GM12878 (cell line): ENCODE results near the gene OSBPL10. TPM values are rescaled to one million over a fixed set of nuclear protein-coding genes. Genes with fewer than 3 reads are reported as not detected.

Experiments
- ATAC-seq: fragments of 200-7000 bp; cut with Tn5 transposase; 3 replicates; pipeline ENCODE4 v1.9.1; 2020; ENCODE audit warnings: mild to moderate bottlenecking, moderate library complexity
- BruUV-seq: library from RNA; stranded (reverse); fragments of 400-500 nt; replicated peaks from 2 replicates; lab custom pipeline; 2021; lab: Mats Ljungman, UMichigan
- CTCF ChIA-PET: fragments of 300-600 bp; sonication (Branson Sonifier 250); formaldehyde crosslinking; extraction: SDS; loops from one replicate; lab custom pipeline; 2021; ENCODE audit warnings: inconsistent platforms; lab: Yijun Ruan, JAX
- POLR2A ChIA-PET: fragments of 350-600 bp; formaldehyde crosslinking; extraction: SDS; loops from one replicate; lab custom pipeline; 2021; ENCODE audit warnings: inconsistent platforms; lab: Charles Lee
- RAD21 ChIA-PET: fragments of 300-600 bp; sonication (Branson Sonifier 250); formaldehyde crosslinking; loops from one replicate; lab custom pipeline; 2023; ENCODE audit warnings: antibody characterized with exemption; ENCODE audit not compliant: unreplicated experiment; lab: Charles Lee
- SMC1A ChIA-PET: fragments of 300-600 bp; sonication (Branson Sonifier 250); formaldehyde crosslinking; loops from one replicate; lab custom pipeline; 2023; ENCODE audit not compliant: unreplicated experiment, uncharacterized antibody; lab: Charles Lee
- DNase-seq: peaks from one replicate; pipeline ENCODE4 v3.0.0-alpha.2; 2011; ENCODE audit warnings: low read depth, low spot score
- FAIRE-seq: peaks from 3 replicates; lab custom pipeline; 2011; peaks lifted over from hg19 to GRCh38; lab: Jason Lieb, UNC
- H2AFZ ChIP-seq: 2 replicates; pipeline ENCODE4 v1.6.0; 2011; ENCODE audit warnings: low read depth, low read length, control low read depth; ENCODE audit not compliant: control insufficient read depth
- H3K27ac ChIP-seq: 2 replicates; pipeline ENCODE4 v1.5.1; 2011; ENCODE audit warnings: control low read depth; ENCODE audit not compliant: control insufficient read depth, insufficient read depth
- H3K27me3 ChIP-seq, 2 experiments: replicated peaks in 1 of 2; 2 replicates each; pipeline versions ENCODE4 v1.6.0 to v1.6.1; 2011; ENCODE audit warnings: low read length in 1 of 2; ENCODE audit not compliant: control insufficient read depth in 2 of 2, insufficient read depth in 2 of 2
- H3K36me3 ChIP-seq, 2 experiments: 2 replicates each; pipeline ENCODE4 v1.5.1; 2011; ENCODE audit warnings: low read length in 1 of 2; ENCODE audit not compliant: control insufficient read depth in 2 of 2, insufficient read depth in 2 of 2
- H3K4me1 ChIP-seq: 2 replicates; pipeline ENCODE4 v1.6.1; 2011; ENCODE audit warnings: mild to moderate bottlenecking, low read length, moderate library complexity, mixed read lengths; ENCODE audit not compliant: control insufficient read depth, insufficient read depth
- H3K4me2 ChIP-seq: 2 replicates; pipeline ENCODE4 v1.6.0; 2011; ENCODE audit warnings: control low read depth; ENCODE audit not compliant: control insufficient read depth, insufficient read depth
- H3K4me3 ChIP-seq: fragments of 200-600 bp; sonication (generic); 2 replicates; pipeline ENCODE4 v1.5.1; 2016
- H3K79me2 ChIP-seq: 2 replicates; pipeline ENCODE4 v1.6.0; 2011; ENCODE audit warnings: low read length; ENCODE audit not compliant: control insufficient read depth, insufficient read depth
- H3K9ac ChIP-seq: 2 replicates; pipeline ENCODE4 v1.8.0; 2011; ENCODE audit warnings: low read length, control low read depth, mixed read lengths; ENCODE audit not compliant: control insufficient read depth, insufficient read depth
- H3K9me3 ChIP-seq: replicated peaks from 3 replicates; pipeline ENCODE4 v1.5.1; 2011; ENCODE audit warnings: mild to moderate bottlenecking, low read length; ENCODE audit not compliant: control insufficient read depth, insufficient read depth
- H4K20me1 ChIP-seq: 2 replicates; pipeline ENCODE4 v1.6.0; 2011; ENCODE audit not compliant: control insufficient read depth, insufficient read depth
- BCL11A ChIP-seq: IDR thresholded peaks from 2 replicates; pipeline ENCODE4 v1.6.1; 2011; ENCODE audit warnings: low read depth, low read length
- BHLHE40 ChIP-seq, 2 experiments: fragments of 450-650 bp in 1 of 2; IDR thresholded peaks; 2 replicates each; pipeline ENCODE4 v1.6.1; 2011 to 2017; ENCODE audit warnings: low read depth in 2 of 2, borderline replicate concordance in 1 of 2, improper control_type of control experiment in 1 of 2, low read length in 1 of 2, mild to moderate bottlenecking in 1 of 2
- EP300 ChIP-seq, 2 experiments: fragments of 150-350 bp in 1 of 2; IDR thresholded peaks; 2 replicates each; pipeline ENCODE4 v1.6.1; 2011 to 2012; ENCODE audit warnings: low read depth in 2 of 2, low read length in 2 of 2, borderline replicate concordance in 1 of 2, improper control_type of control experiment in 1 of 2, inconsistent platforms in 1 of 2; ENCODE audit not compliant: control insufficient read depth in 1 of 2
- HCFC1 ChIP-seq: fragments of 150-350 bp; IDR thresholded peaks from 2 replicates; pipeline ENCODE4 v1.6.1; 2014; ENCODE audit warnings: low read length
- MEF2B ChIP-seq: fragments of 450-650 bp; IDR thresholded peaks from 2 replicates; pipeline ENCODE4 v1.6.1; 2018; ENCODE audit warnings: mild to moderate bottlenecking, moderate library complexity; ENCODE audit not compliant: partially characterized antibody, poor library complexity, severe bottlenecking
- POU2F2 ChIP-seq: IDR thresholded peaks from 3 replicates; pipeline ENCODE4 v1.6.1; 2011; ENCODE audit warnings: low read depth, mild to moderate bottlenecking, low read length, borderline replicate concordance
- RUNX3 ChIP-seq: IDR thresholded peaks from 2 replicates; pipeline ENCODE4 v1.6.1; 2012; ENCODE audit warnings: low read length, inconsistent platforms
- SPI1 ChIP-seq: IDR thresholded peaks from 2 replicates; pipeline ENCODE4 v1.6.1; 2011; ENCODE audit warnings: low read depth, mild to moderate bottlenecking, low read length, moderate library complexity, borderline replicate concordance; ENCODE audit not compliant: insufficient read depth
- TCF3 ChIP-seq: IDR thresholded peaks from 2 replicates; pipeline ENCODE4 v1.6.1; 2012; ENCODE audit warnings: low read depth, mild to moderate bottlenecking, low read length, borderline replicate concordance; ENCODE audit not compliant: insufficient read depth
- YY1 ChIP-seq: IDR thresholded peaks from 2 replicates; pipeline ENCODE4 v1.6.1; 2011; ENCODE audit warnings: low read depth, mild to moderate bottlenecking, low read length
- ZZZ3 ChIP-seq: IDR thresholded peaks from 2 replicates; pipeline ENCODE4 v1.6.1; 2011; ENCODE audit warnings: low read depth; ENCODE audit not compliant: control insufficient read depth, insufficient read length
- WGBS: methylation state at CpG from one replicate; pipeline ENCODE4 v1.1.6; 2016; ENCODE audit warnings: low lambda C conversion rate; ENCODE audit not compliant: insufficient replicate concordance, insufficient coverage; ENCODE audit errors: missing lambda C conversion rate; 5-methylcytosine and 5-hydroxymethylcytosine counted together
- in situ Hi-C: fragments of 300-500 bp; cut with MboI; formaldehyde crosslinking; loops from 9 replicates; pipeline ENCODE4 v1.14.3; 2018; ENCODE audit warnings: mixed read lengths
- intact Hi-C: fragments of 100-400 bp; cut with micrococcal nuclease; formaldehyde crosslinking; loops from one replicate; pipeline ENCODE4 v1.14.2; 2022; ENCODE audit not compliant: unreplicated experiment
- polyA plus RNA-seq, 11 experiments: library from polyadenylated mRNA; depleted of rRNA in 4 of 11; unstranded in 6 of 11; stranded (reverse) in 5 of 11; fragments of >200 nt; fragmentation: Nextera tagmentation in 4 of 11; fragmentation: Illumina TruSeq in 1 of 11; extraction: Ambion mirVana in 4 of 11; extraction: Trizol in 1 of 11; gene quantifications; 1 replicate in 1 of 11; 2 replicates in 10 of 11; pipeline versions ENCODE4 v1.2.1 to v1.2.3, GENCODE V29; 2011 to 2016; ENCODE audit warnings: inconsistent platforms in 2 of 11, missing spikeins in 2 of 11, low read depth in 1 of 11
- total RNA-seq, 4 experiments: library from RNA; depleted of rRNA in 3 of 4; stranded (reverse); fragments of >200 nt in 3 of 4; fragmentation: Illumina TruSeq in 1 of 4; extraction: Trizol in 1 of 4; gene quantifications; 2 replicates each; pipeline versions ENCODE4 v1.2.1 to v1.2.3, GENCODE V29; 2013 to 2021
- TF ChIP-seq, protein P1 (sequence below): IDR thresholded peaks from 2 replicates; pipeline ENCODE4 v1.6.1; 2011; ENCODE audit warnings: borderline replicate concordance, low read depth, mild to moderate bottlenecking, moderate library complexity, low read length; ENCODE audit not compliant: insufficient read depth, poor library complexity, severe bottlenecking
- TF ChIP-seq, protein P2 (sequence below): fragments of 450-650 bp; IDR thresholded peaks from 2 replicates; pipeline ENCODE4 v1.6.1; 2018; ENCODE audit warnings: mild to moderate bottlenecking, low read depth, moderate library complexity; ENCODE audit not compliant: partially characterized antibody

The OSBPL10 gene
- total and polyA plus RNA-seq, 10 of the 15 experiments (the other 5 are each of a cell fraction or from before 2014, with no cell fraction given) = 0.03 to 0.25 (median 0.09) TPM; not detected in 5

DNA sequence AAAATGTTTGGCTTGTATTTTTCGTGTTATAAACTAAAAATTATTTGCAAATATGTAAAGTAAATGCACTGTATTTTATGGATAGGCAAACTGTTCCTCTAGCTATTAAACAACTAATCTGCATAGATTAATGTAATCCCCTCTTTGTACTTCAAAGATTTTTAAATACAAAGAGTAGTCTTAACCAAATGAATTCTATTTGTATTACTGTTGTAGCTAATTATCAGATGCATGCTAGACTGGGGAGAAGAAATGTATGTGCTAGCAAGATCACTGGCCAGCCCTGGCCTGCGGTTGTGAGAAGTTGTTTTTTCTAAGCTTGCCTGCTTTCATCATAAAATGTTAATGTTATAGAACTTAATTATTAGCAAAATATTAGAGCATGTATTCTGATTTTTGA is 355.7 kb downstream of the OSBPL10 start (continued):
- TF ChIP-seq YY1 (no peak), ZZZ3 (no peak), BHLHE40 (IDR thresholded peaks at IDR 0.05; ENCODE audit: borderline replicate concordance in 1 of 2, low read depth in 2 of 2, low read length in 1 of 2) (no peak)
- TF ChIP-seq, protein P1, sequence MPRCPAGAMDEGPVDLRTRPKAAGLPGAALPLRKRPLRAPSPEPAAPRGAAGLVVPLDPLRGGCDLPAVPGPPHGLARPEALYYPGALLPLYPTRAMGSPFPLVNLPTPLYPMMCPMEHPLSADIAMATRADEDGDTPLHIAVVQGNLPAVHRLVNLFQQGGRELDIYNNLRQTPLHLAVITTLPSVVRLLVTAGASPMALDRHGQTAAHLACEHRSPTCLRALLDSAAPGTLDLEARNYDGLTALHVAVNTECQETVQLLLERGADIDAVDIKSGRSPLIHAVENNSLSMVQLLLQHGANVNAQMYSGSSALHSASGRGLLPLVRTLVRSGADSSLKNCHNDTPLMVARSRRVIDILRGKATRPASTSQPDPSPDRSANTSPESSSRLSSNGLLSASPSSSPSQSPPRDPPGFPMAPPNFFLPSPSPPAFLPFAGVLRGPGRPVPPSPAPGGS = no peak

DNA sequence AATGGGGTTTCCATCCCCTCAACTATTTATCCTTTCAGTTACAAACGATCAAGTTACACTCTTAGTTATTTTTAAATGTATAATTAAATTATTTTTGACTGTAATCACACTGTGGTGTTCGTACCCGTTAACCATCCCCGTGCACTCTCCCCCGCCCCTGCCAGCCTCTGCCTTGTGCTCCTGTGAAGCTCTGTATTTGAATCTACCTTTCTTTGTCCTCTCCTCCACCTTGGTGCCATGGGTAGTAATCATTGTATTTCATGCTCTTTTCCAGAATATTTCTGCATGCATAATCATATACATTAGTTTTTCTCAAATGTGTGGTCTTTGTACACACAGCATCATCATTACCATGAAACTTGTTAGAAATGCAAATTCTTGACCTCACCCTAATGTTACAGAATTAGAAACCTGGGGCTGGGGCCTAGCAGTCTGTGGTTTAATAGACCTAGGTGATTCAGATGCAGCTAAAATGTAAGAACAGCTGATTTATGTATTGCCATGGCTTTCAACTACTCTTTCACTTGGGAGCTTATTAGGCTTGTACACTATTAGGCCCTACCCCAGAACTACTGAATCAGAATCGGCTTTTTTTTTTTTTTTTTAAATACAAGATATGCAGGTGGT is 356.9 kb downstream of the OSBPL10 start:
- peaks cover 2% of the 10 kb centered on the region; the same call in 1 of the 2 replicates for H3K79me2 ChIP-seq
- peaks cover 3 to 18% of the 10 kb centered on the region in 2 experiments; a peak in 2 of 4 replicates for H3K36me3 ChIP-seq
- H4K20me1 ChIP-seq = no peaks in the 10 kb centered on the region
- peak; percentile 20 for DNase-seq
- in situ Hi-C loops = no loop called here
- no peak overlapping the region for H3K9ac ChIP-seq
- 71% methylated on average over 6 of the region's 6 CpGs for WGBS
- intact Hi-C loops = loop anchor here (5.0 kb wide), 2 partner anchors 143 to 402 kb away; no protein-coding TSS in a partner anchor
- ChIA-PET POLR2A (interaction anchor here (0.6 to 1.0 kb wide), 5 partner anchors 11 to 162 kb away, joined by 3 to 4 read pairs (median 3); partner anchors contain the start of gene STT3B), RAD21 (interaction anchor here (1.0 to 1.4 kb wide), 4 partner anchors 13 to 397 kb away, joined by 3 to 6 read pairs (median 3); no protein-coding TSS in a partner anchor), CTCF (interaction anchor here (0.7 to 3.0 kb wide), 6 partner anchors 9 to 71 kb away, joined by 4 to 7 read pairs (median 4); no protein-coding TSS in a partner anchor), SMC1A (interaction anchor here (0.6 to 3.9 kb wide), 10 partner anchors 10 to 410 kb away, joined by 3 to 28 read pairs (median 4); partner anchors contain the start of gene STT3B)
- no peak overlapping the region; the same call in 1 of the 2 replicates for H3K4me2 ChIP-seq
- peaks cover 28% of the 10 kb centered on the region for H3K4me1 ChIP-seq
- no peaks in the 10 kb centered on the region for H3K27me3 ChIP-seq
- ATAC-seq = peak; percentile 67
- no peak overlapping the region for H2AFZ ChIP-seq
- no peak for FAIRE-seq
- no peak overlapping the region for H3K27ac ChIP-seq
- no peak overlapping the region for H3K4me3 ChIP-seq
- BruUV-seq = no TSS peak
- H3K9me3 ChIP-seq = no peaks in the 10 kb centered on the region; the same call in 2 of the 3 replicates
- TF ChIP-seq, protein P2, sequence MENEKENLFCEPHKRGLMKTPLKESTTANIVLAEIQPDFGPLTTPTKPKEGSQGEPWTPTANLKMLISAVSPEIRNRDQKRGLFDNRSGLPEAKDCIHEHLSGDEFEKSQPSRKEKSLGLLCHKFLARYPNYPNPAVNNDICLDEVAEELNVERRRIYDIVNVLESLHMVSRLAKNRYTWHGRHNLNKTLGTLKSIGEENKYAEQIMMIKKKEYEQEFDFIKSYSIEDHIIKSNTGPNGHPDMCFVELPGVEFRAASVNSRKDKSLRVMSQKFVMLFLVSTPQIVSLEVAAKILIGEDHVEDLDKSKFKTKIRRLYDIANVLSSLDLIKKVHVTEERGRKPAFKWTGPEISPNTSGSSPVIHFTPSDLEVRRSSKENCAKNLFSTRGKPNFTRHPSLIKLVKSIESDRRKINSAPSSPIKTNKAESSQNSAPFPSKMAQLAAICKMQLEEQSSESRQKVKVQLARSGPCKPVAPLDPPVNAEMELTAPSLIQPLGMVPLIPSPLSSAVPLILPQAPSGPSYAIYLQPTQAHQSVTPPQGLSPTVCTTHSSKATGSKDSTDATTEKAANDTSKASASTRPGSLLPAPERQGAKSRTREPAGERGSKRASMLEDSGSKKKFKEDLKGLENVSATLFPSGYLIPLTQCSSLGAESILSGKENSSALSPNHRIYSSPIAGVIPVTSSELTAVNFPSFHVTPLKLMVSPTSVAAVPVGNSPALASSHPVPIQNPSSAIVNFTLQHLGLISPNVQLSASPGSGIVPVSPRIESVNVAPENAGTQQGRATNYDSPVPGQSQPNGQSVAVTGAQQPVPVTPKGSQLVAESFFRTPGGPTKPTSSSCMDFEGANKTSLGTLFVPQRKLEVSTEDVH = no peak
- TF ChIP-seq EP300 (IDR thresholded peaks at IDR 0.05; ENCODE audit: borderline replicate concordance in 1 of 2, control insufficient read depth in 1 of 2, low read depth in 2 of 2, low read length in 2 of 2) = peak in 1 of 2 experiments; percentile 35; a peak in 1 of 4 replicates
- peak; percentile 36 for TF ChIP-seq MEF2B
- peak; percentile 81 for TF ChIP-seq RUNX3
- peak; percentile 17; the same call in 1 of the 3 replicates for TF ChIP-seq POU2F2
- 0 out of 2 replicates have a peak, but pooled peaks have one; percentile 17 for TF ChIP-seq BCL11A
- TF ChIP-seq TCF3 = no peak
- no peak for TF ChIP-seq SPI1
- no peak for TF ChIP-seq HCFC1
